GM23338 (cell line): Measurements from ENCODE around the gene DAPK2. TPM values are rescaled to one million over a fixed set of nuclear protein-coding genes. Genes with fewer than 3 reads are reported as not detected.

Experiments
- ATAC-seq: fragments of 200-7000 bp; cut with Tn5 transposase; 3 replicates; pipeline ENCODE4 v1.9.1; 2020
- DNase-seq: peaks from one replicate; pipeline ENCODE4 v3.0.0-alpha.2; 2015; ENCODE audit warnings: low spot score
- H2AFZ ChIP-seq: fragments of 200-600 bp; sonication (generic); 2 replicates; pipeline ENCODE4 v1.8.0; 2016; ENCODE audit warnings: antibody characterized with exemption, mild to moderate bottlenecking, moderate library complexity
- H3F3A ChIP-seq: fragments of 200-600 bp; sonication (generic); replicated peaks from 2 replicates; pipeline ENCODE4 v1.8.0; 2017; ENCODE audit warnings: antibody characterized with exemption, mixed run types, low read depth
- H3K27ac ChIP-seq: fragments of 200-600 bp; sonication (generic); 2 replicates; pipeline ENCODE4 v1.6.1; 2016; ENCODE audit warnings: low read depth
- H3K27me3 ChIP-seq: fragments of 200-600 bp; sonication (generic); 2 replicates; pipeline ENCODE4 v1.8.0; 2016; ENCODE audit warnings: mild to moderate bottlenecking, mixed run types, moderate library complexity; ENCODE audit not compliant: insufficient read depth
- H3K36me3 ChIP-seq: fragments of 200-600 bp; sonication (generic); 2 replicates; pipeline ENCODE4 v1.8.0; 2016; ENCODE audit warnings: mild to moderate bottlenecking; ENCODE audit not compliant: insufficient read depth
- H3K4me1 ChIP-seq: fragments of 200-600 bp; sonication (generic); 2 replicates; pipeline ENCODE4 v1.8.0; 2016; ENCODE audit warnings: mild to moderate bottlenecking, moderate library complexity; ENCODE audit not compliant: insufficient read depth
- H3K4me2 ChIP-seq: fragments of 200-600 bp; sonication (generic); 2 replicates; pipeline ENCODE4 v1.7.1; 2017; ENCODE audit warnings: mixed run types
- H3K4me3 ChIP-seq: fragments of 200-600 bp; sonication (generic); 2 replicates; pipeline ENCODE4 v1.6.1; 2016; ENCODE audit warnings: mixed run types
- H3K79me2 ChIP-seq: fragments of 200-600 bp; sonication (generic); replicated peaks from 2 replicates; pipeline ENCODE4 v1.8.0; 2017; ENCODE audit warnings: mild to moderate bottlenecking; ENCODE audit not compliant: insufficient read depth
- H3K9me2 ChIP-seq: fragments of 200-600 bp; sonication (generic); 2 replicates; pipeline ENCODE4 v1.8.0; 2017; ENCODE audit not compliant: insufficient read depth
- H4K20me1 ChIP-seq: fragments of 200-600 bp; sonication (generic); replicated peaks from 2 replicates; pipeline ENCODE4 v1.8.0; 2017; ENCODE audit warnings: mild to moderate bottlenecking; ENCODE audit not compliant: insufficient read depth
- H3K27ac Mint-ChIP-seq: 2 replicates; pipeline ENCODE4 v1.8.0; 2020; ENCODE audit warnings: inconsistent platforms, mild to moderate bottlenecking, moderate library complexity, mixed read lengths
- H3K27me3 Mint-ChIP-seq: 3 replicates; pipeline ENCODE4 v1.8.0; 2022; ENCODE audit warnings: low read depth, mild to moderate bottlenecking, moderate library complexity, mixed read lengths, inconsistent platforms; ENCODE audit not compliant: insufficient read depth, poor library complexity
- H3K36me3 Mint-ChIP-seq: 3 replicates; pipeline ENCODE4 v1.8.0; 2021; ENCODE audit warnings: low read depth, mild to moderate bottlenecking, inconsistent platforms, moderate library complexity, mixed read lengths
- H3K4me1 Mint-ChIP-seq: 3 replicates; pipeline ENCODE4 v1.8.0; 2020; ENCODE audit warnings: mild to moderate bottlenecking, inconsistent platforms, mixed read lengths
- H3K4me3 Mint-ChIP-seq: 3 replicates; pipeline ENCODE4 v1.8.0; 2021; ENCODE audit warnings: moderate library complexity, mild to moderate bottlenecking, inconsistent platforms, mixed read lengths
- H3K9me3 Mint-ChIP-seq: 3 replicates; pipeline ENCODE4 v1.8.0; 2020; ENCODE audit warnings: moderate library complexity, mild to moderate bottlenecking, inconsistent platforms, mixed read lengths
- CREB1 ChIP-seq: fragments of 250-450 bp; sonication (Bioruptor Pico); IDR thresholded peaks from 2 replicates; pipeline ENCODE4 v1.5.0; 2020; ENCODE audit warnings: low read depth, mild to moderate bottlenecking, moderate library complexity
- EZH2 ChIP-seq: fragments of 200-600 bp; sonication (generic); IDR thresholded peaks from one replicate; pipeline ENCODE4 v1.8.0; 2017; ENCODE audit warnings: antibody characterized with exemption, mild to moderate bottlenecking, low read depth; ENCODE audit not compliant: unreplicated experiment
- EZH2phosphoT487 ChIP-seq: fragments of 200-600 bp; sonication (generic); IDR thresholded peaks from one replicate; pipeline ENCODE4 v1.8.1; 2018; ENCODE audit warnings: antibody characterized with exemption; ENCODE audit not compliant: unreplicated experiment
- JUNB ChIP-seq: IDR thresholded peaks from one replicate; pipeline ENCODE4 v1.6.1; 2016; ENCODE audit warnings: antibody characterized with exemption; ENCODE audit not compliant: unreplicated experiment
- NANOG ChIP-seq: IDR thresholded peaks from 2 replicates; pipeline ENCODE4 v1.6.1; 2016; ENCODE audit warnings: antibody characterized with exemption, borderline replicate concordance
- POLR2AphosphoS5 ChIP-seq: IDR thresholded peaks from 2 replicates; pipeline ENCODE4 v1.6.1; 2016; ENCODE audit warnings: antibody characterized with exemption, low read depth
- REST ChIP-seq: IDR thresholded peaks from one replicate; pipeline ENCODE4 v1.6.1; 2018; ENCODE audit warnings: antibody characterized with exemption; ENCODE audit not compliant: unreplicated experiment
- STAT1 ChIP-seq: IDR thresholded peaks from one replicate; pipeline ENCODE4 v1.6.1; 2016; ENCODE audit warnings: antibody characterized with exemption; ENCODE audit not compliant: unreplicated experiment
- ZNF114 ChIP-seq: fragments of 250-450 bp; sonication (Bioruptor Pico); IDR thresholded peaks from 2 replicates; pipeline ENCODE4 v1.5.0; 2020; ENCODE audit warnings: mild to moderate bottlenecking, moderate library complexity
- ZNF331 ChIP-seq: fragments of 250-450 bp; sonication (Bioruptor Pico); IDR thresholded peaks from 2 replicates; pipeline ENCODE4 v1.5.0; 2020; ENCODE audit warnings: low read depth, mild to moderate bottlenecking, moderate library complexity
- ZNF462 ChIP-seq: fragments of 250-450 bp; sonication (Bioruptor Pico); IDR thresholded peaks from 2 replicates; pipeline ENCODE4 v1.5.0; 2020; ENCODE audit warnings: mild to moderate bottlenecking, moderate library complexity
- polyA plus RNA-seq: library from polyadenylated mRNA; unstranded; fragments of >200 nt; fragmentation: Nextera tagmentation; extraction: Ambion mirVana; gene quantifications from 2 replicates; pipeline ENCODE4 v1.2.1, GENCODE V29; 2016
- total RNA-seq: library from RNA; depleted of rRNA; stranded (reverse); fragments of >200 nt; shearing (Covaris generic); gene quantifications from 2 replicates; pipeline ENCODE4 v1.2.3, GENCODE V29; 2014
- TF ChIP-seq, protein P1 (sequence below), 2 experiments: fragments of 200-600 bp in 1 of 2; sonication (generic) in 1 of 2; conservative IDR thresholded peaks; 2 replicates each; pipeline versions ENCODE4 v1.5.1 to v1.6.1; 2016 to 2017; ENCODE audit warnings: antibody characterized with exemption in 2 of 2, low read depth in 2 of 2, mild to moderate bottlenecking in 2 of 2, moderate library complexity in 1 of 2

Gene DAPK2
- total and polyA plus RNA-seq, 2 experiments from 2014 or later, result 1.6 to 3.1 TPM

- Histone ChIP-seq H3K27ac (no peak overlapping the region), H3K4me1 (no peaks in the 10 kb centered on the region), H3K79me2 (no peaks in the 10 kb centered on the region), H3K4me2 (no peak overlapping the region), H3K36me3 (no peaks in the 10 kb centered on the region), H2AFZ (no peak overlapping the region), H3F3A (no peaks in the 10 kb centered on the region), H3K27me3 (no peaks in the 10 kb centered on the region), H3K9me2 (no peaks in the 10 kb centered on the region), H4K20me1 (no peaks in the 10 kb centered on the region), H3K4me3 (no peak overlapping the region)
- H3K27me3 Mint-ChIP-seq, result no peaks in the 10 kb centered on the region
- TF ChIP-seq EZH2, result no peak
- no peak for TF ChIP-seq REST
- TF ChIP-seq POLR2AphosphoS5, result no peak
- TF ChIP-seq EZH2phosphoT487, result no peak
- TF ChIP-seq NANOG, result no peak
- TF ChIP-seq, protein P1, sequence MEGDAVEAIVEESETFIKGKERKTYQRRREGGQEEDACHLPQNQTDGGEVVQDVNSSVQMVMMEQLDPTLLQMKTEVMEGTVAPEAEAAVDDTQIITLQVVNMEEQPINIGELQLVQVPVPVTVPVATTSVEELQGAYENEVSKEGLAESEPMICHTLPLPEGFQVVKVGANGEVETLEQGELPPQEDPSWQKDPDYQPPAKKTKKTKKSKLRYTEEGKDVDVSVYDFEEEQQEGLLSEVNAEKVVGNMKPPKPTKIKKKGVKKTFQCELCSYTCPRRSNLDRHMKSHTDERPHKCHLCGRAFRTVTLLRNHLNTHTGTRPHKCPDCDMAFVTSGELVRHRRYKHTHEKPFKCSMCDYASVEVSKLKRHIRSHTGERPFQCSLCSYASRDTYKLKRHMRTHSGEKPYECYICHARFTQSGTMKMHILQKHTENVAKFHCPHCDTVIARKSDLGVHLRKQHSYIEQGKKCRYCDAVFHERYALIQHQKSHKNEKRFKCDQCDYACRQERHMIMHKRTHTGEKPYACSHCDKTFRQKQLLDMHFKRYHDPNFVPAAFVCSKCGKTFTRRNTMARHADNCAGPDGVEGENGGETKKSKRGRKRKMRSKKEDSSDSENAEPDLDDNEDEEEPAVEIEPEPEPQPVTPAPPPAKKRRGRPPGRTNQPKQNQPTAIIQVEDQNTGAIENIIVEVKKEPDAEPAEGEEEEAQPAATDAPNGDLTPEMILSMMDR (conservative IDR thresholded peaks at IDR 0.05; ENCODE audit: low read depth in 2 of 2), result no peak
- TF ChIP-seq ZNF114 (CRISPR knock-in tag), result no peak
- no peak for TF ChIP-seq CREB1
- no peak for TF ChIP-seq ZNF331
- no peak for TF ChIP-seq ZNF462 (CRISPR knock-in tag)
- TF ChIP-seq STAT1, result no peak
- no peak for TF ChIP-seq JUNB
- no peaks in the 10 kb centered on the region for H3K9me3 Mint-ChIP-seq
- 0 out of 3 replicates have a peak, but pooled peaks cover 2% of the 10 kb centered on the region for H3K4me1 Mint-ChIP-seq
- H3K36me3 Mint-ChIP-seq, result no peaks in the 10 kb centered on the region
- ATAC-seq, result no peak
- no peak for DNase-seq
- no peak overlapping the region for H3K4me3 Mint-ChIP-seq
- H3K27ac Mint-ChIP-seq, result no peak overlapping the region
Observed at GRCh38 chr15:63992300-63992699, 54.0 kb downstream of the DAPK2 start.
